ENCODE results near the gene CAD. TPM values are rescaled to one million over a fixed set of nuclear protein-coding genes. Genes with fewer than 3 reads are reported as not detected.

The CAD gene
- total and polyA plus RNA-seq, 2 donors (not counting 1 experiment from before 2014, with no cell fraction given): 11.9 to 32.0 TPM

DNA sequence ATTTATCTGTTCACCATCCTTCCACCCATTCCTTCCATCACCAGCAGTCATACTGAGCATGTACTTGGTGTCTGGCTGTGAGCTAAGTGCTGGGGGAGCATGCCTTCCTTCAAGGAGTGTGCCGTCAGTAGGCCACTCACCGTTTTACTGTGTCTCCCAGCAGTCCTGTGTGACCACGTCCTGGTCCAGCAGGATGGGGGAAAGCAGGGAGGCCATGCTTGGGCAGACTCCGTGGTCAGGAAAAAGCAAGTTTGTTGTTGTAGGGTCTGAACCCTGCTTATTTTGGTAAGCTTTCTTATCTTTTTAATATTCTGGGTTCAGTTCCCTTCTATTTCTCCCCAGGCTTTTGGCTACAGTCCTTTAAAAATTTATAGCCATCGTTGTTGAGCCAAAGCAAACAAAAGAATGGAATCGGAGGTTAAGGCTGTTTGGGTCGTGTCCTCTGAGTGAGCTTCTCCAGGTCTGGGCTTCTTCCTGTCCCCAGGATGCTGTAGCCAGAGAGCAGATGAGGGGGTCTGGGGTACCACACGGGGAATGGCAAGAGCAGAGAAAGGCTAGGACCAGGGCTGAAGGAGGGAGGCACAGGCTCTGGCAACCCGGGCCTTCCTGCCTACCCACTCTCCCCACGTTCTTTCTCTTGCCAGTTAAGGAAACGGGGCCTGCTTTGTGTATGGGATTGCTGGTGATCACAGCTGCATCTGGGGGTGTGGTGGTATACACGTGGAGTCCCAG lies 32.2 kb downstream of the CAD start:
- peak in 1 of 2 donors; percentile 36 for DNase-seq (ENCODE audit: low read depth in 2 of 2)
- Histone ChIP-seq H3K4me3 (replicated peaks in 1 of 4; ENCODE audit: control extremely low read depth in 1 of 4, insufficient read depth in 1 of 4, low read depth in 3 of 4, low read length in 4 of 4) (no peak overlapping the region), H4K20me1 (ENCODE audit: control insufficient read depth, extremely low read depth, insufficient read depth, low read length) (no peaks in the 10 kb centered on the region), H3K4me1 (ENCODE audit: control insufficient read depth, extremely low read depth, insufficient read depth, low read length) (no peaks in the 10 kb centered on the region), H2AFZ (ENCODE audit: low read length) (no peak overlapping the region), H3K27ac (ENCODE audit: insufficient read depth, low read length) (no peak overlapping the region), H3K4me2 (ENCODE audit: extremely low read depth, insufficient read depth, low read length) (no peak overlapping the region), H3K9me3 (ENCODE audit: control insufficient read depth, insufficient read depth, low read depth, low read length) (no peaks in the 10 kb centered on the region), H3K9ac (ENCODE audit: insufficient read depth, low read length) (no peak overlapping the region), H3K36me3 (ENCODE audit: control insufficient read depth, insufficient read depth, low read length) (peaks cover 2% of the 10 kb centered on the region), H3K79me2 (ENCODE audit: control insufficient read depth, insufficient read depth, low read length) (no peaks in the 10 kb centered on the region), H3K27me3 (ENCODE audit: control insufficient read depth, insufficient read depth, low read length) (no peaks in the 10 kb centered on the region)
- TF ChIP-seq, protein P1, sequence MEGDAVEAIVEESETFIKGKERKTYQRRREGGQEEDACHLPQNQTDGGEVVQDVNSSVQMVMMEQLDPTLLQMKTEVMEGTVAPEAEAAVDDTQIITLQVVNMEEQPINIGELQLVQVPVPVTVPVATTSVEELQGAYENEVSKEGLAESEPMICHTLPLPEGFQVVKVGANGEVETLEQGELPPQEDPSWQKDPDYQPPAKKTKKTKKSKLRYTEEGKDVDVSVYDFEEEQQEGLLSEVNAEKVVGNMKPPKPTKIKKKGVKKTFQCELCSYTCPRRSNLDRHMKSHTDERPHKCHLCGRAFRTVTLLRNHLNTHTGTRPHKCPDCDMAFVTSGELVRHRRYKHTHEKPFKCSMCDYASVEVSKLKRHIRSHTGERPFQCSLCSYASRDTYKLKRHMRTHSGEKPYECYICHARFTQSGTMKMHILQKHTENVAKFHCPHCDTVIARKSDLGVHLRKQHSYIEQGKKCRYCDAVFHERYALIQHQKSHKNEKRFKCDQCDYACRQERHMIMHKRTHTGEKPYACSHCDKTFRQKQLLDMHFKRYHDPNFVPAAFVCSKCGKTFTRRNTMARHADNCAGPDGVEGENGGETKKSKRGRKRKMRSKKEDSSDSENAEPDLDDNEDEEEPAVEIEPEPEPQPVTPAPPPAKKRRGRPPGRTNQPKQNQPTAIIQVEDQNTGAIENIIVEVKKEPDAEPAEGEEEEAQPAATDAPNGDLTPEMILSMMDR (conservative IDR thresholded peaks at IDR 0.05 in 1 of 2, IDR thresholded peaks at IDR 0.05 in 1 of 2; ENCODE audit: low read depth in 1 of 2, low read length in 2 of 2): no peak
- no peak for TF ChIP-seq EZH2 (IDR thresholded peaks at IDR 0.05; ENCODE audit: low read length, missing control alignments)

GRCh38 chr2:27249891-27250651 lies 32.9 kb downstream of the CAD start:
- no peaks in the 10 kb centered on the region for H3K79me2 ChIP-seq (ENCODE audit: control insufficient read depth, insufficient read depth, low read length)
- H4K20me1 ChIP-seq (ENCODE audit: control insufficient read depth, extremely low read depth, insufficient read depth, low read length): no peaks in the 10 kb centered on the region
- peaks cover 4% of the 10 kb centered on the region for H3K4me1 ChIP-seq (ENCODE audit: control insufficient read depth, extremely low read depth, insufficient read depth, low read length)
- H3K36me3 ChIP-seq (ENCODE audit: control insufficient read depth, insufficient read depth, low read length): no peaks in the 10 kb centered on the region
- H2AFZ ChIP-seq (ENCODE audit: low read length): peak overlapping the region; percentile 8
- H3K4me2 ChIP-seq (ENCODE audit: extremely low read depth, insufficient read depth, low read length): no peak overlapping the region
- no peak overlapping the region for H3K27ac ChIP-seq (ENCODE audit: insufficient read depth, low read length)
- H3K9ac ChIP-seq (ENCODE audit: insufficient read depth, low read length): no peak overlapping the region
- no peaks in the 10 kb centered on the region for H3K9me3 ChIP-seq (ENCODE audit: control insufficient read depth, insufficient read depth, low read depth, low read length)
- no peaks in the 10 kb centered on the region for H3K27me3 ChIP-seq (ENCODE audit: control insufficient read depth, insufficient read depth, low read length)
- H3K4me3 ChIP-seq (replicated peaks in 1 of 4; ENCODE audit: control extremely low read depth in 1 of 4, insufficient read depth in 1 of 4, low read depth in 3 of 4, low read length in 4 of 4): no peak overlapping the region
- TF ChIP-seq, protein P1 (conservative IDR thresholded peaks at IDR 0.05 in 1 of 2, IDR thresholded peaks at IDR 0.05 in 1 of 2; ENCODE audit: low read depth in 1 of 2, low read length in 2 of 2): peak; percentile 69 to 77
- TF ChIP-seq EZH2 (IDR thresholded peaks at IDR 0.05; ENCODE audit: low read length, missing control alignments): no peak
- DNase-seq (ENCODE audit: low read depth in 2 of 2): peak; percentile 20 to 47

GRCh38 chr2:27250652-27251379 lies 33.6 kb downstream of the CAD start:
- H3K9me3 ChIP-seq (ENCODE audit: control insufficient read depth, insufficient read depth, low read depth, low read length): no peaks in the 10 kb centered on the region
- no peaks in the 10 kb centered on the region for H3K27me3 ChIP-seq (ENCODE audit: control insufficient read depth, insufficient read depth, low read length)
- H3K4me2 ChIP-seq (ENCODE audit: extremely low read depth, insufficient read depth, low read length): no peak overlapping the region
- peaks cover 8% of the 10 kb centered on the region for H3K4me1 ChIP-seq (ENCODE audit: control insufficient read depth, extremely low read depth, insufficient read depth, low read length)
- no peak overlapping the region for H3K4me3 ChIP-seq (replicated peaks in 1 of 4; ENCODE audit: control extremely low read depth in 1 of 4, insufficient read depth in 1 of 4, low read depth in 3 of 4, low read length in 4 of 4)
- no peaks in the 10 kb centered on the region for H4K20me1 ChIP-seq (ENCODE audit: control insufficient read depth, extremely low read depth, insufficient read depth, low read length)
- no peak overlapping the region for H3K27ac ChIP-seq (ENCODE audit: insufficient read depth, low read length)
- TF ChIP-seq, protein P1 (conservative IDR thresholded peaks at IDR 0.05 in 1 of 2, IDR thresholded peaks at IDR 0.05 in 1 of 2; ENCODE audit: low read depth in 1 of 2, low read length in 2 of 2): no peak
- TF ChIP-seq EZH2 (IDR thresholded peaks at IDR 0.05; ENCODE audit: low read length, missing control alignments): no peak
- H3K79me2 ChIP-seq (ENCODE audit: control insufficient read depth, insufficient read depth, low read length): no peaks in the 10 kb centered on the region
- no peak for DNase-seq (ENCODE audit: low read depth in 2 of 2)
- H3K36me3 ChIP-seq (ENCODE audit: control insufficient read depth, insufficient read depth, low read length): no peaks in the 10 kb centered on the region
- H3K9ac ChIP-seq (ENCODE audit: insufficient read depth, low read length): no peak overlapping the region
- H2AFZ ChIP-seq (ENCODE audit: low read length): peak overlapping the region; percentile 8
